NT2/D1 (cell line): ENCODE results near the gene MYBPHL.

Source experiments
- YY1 ChIP-seq: IDR thresholded peaks from 2 replicates; pipeline ENCODE4 v1.6.1; 2011; ENCODE audit not compliant: insufficient read length, insufficient read depth
- ZNF274 ChIP-seq: IDR thresholded peaks from 2 replicates; pipeline ENCODE4 v1.6.1; 2011; ENCODE audit warnings: mild to moderate bottlenecking, low read depth, low read length

DNA sequence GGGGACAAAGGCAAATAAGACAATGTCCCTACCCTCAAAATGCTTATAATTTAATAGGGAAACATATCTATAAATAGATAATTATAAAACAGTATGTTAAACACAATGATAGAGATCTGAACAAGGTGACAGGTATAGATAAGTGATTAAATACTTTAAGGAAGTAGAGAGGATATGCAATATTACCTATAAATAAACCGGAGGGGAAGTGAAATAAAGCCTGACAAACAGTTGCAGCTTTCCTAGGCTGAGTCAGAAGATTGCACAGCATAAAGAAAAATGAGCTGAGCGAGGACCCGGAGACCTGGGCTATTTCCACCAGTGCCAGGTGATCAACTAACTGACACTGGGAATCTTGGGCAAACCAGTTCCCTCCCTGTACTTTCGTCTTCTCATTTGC, 12.3 kb downstream of the MYBPHL start:
- TF ChIP-seq ZNF274 (no peak), YY1 (no peak)
